ENCODE data around the gene TRIM7. TPM values are rescaled to one million over a fixed set of nuclear protein-coding genes. Genes with fewer than 3 reads are reported as not detected.

TRIM7 gene
- polyA plus RNA-seq, 1 donor from 2014 or later: 2.1 TPM

DNA sequence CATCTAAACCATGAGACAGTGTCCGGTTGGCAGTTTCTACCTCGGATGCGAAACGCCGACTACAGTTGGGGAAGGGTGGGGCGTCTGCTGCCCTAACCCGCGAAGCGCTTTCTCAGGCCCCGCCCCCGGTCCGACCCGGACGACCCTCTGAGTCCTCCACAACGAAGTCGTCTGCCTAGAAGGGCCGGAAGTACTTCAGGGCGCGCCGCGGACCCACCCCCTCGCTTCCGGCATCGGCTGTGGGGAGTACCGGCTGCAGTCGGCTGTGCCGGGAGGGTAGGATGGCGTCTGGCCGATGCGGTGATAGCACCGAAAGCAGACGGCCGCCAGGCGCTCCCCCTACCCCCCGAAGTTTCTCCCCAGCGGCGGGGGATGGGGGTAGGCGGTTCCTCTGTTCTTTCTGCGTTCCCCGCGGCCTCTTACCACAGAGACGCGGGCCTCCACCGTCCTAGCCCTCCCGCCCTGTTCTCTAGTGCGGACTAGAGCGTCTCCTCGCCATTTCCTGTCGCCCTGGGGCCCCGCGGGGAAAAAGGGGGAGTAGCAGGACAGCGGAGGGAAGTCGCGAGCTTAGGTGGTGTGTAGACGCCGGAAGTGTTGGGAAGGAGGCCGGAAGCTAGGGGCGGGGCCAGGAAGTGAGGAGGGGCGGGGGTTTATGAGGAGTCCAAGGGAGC lies 18.2 kb upstream of the TRIM7 start, which contains the start of gene TRIM41:
TRIM41 (plus strand) TSS at position 224 of the 671 bp plus-strand sequence. CDS start 719 bp downstream, outside the sequence.
- Histone ChIP-seq H3F3A (ENCODE audit: insufficient read depth, low read length, poor library complexity, severe bottlenecking) (no peaks in the 10 kb centered on the region), H4K20me1 (ENCODE audit: insufficient read depth) (no peaks in the 10 kb centered on the region), H3K9me3 (ENCODE audit: low read length) (no peaks in the 10 kb centered on the region), H3K79me2 (replicated peaks; ENCODE audit: insufficient read depth, low read length) (peaks cover 24% of the 10 kb centered on the region), H2AFZ (ENCODE audit: low read depth, low read length) (peak within 1 kb of the TSS; percentile 78), H3K27ac (ENCODE audit: low read length) (peak within 1 kb of the TSS; percentile 96), H3K4me3 (ENCODE audit: low read length) (peak within 1 kb of the TSS; percentile 93), H3K9me2 (ENCODE audit: insufficient read depth, low read length) (no peaks in the 10 kb centered on the region), H3K36me3 (ENCODE audit: insufficient read depth, low read length) (no peaks in the 10 kb centered on the region), H3K27me3 (ENCODE audit: insufficient read depth, low read depth, low read length) (no peaks in the 10 kb centered on the region), H3K9ac (ENCODE audit: low read length) (peak within 1 kb of the TSS; percentile 96), H3K4me2 (ENCODE audit: low read length) (peak within 1 kb of the TSS; percentile 94)
- TF ChIP-seq MXI1 (conservative IDR thresholded peaks at IDR 0.05; ENCODE audit: poor library complexity, severe bottlenecking) (peak; percentile 59), RAD21 (conservative IDR thresholded peaks at IDR 0.05) (peak; percentile 34), POLR2AphosphoS5 (IDR thresholded peaks at IDR 0.05) (peak; percentile 98), EZH2 (IDR thresholded peaks at IDR 0.05; ENCODE audit: borderline replicate concordance, insufficient read depth, low read length, poor library complexity, severe bottlenecking) (no peak), EP300 (conservative IDR thresholded peaks at IDR 0.05; ENCODE audit: poor library complexity, severe bottlenecking) (peak; percentile 72), TAF1 (IDR thresholded peaks at IDR 0.05; ENCODE audit: low read depth) (peak; percentile 80), SMC3 (conservative IDR thresholded peaks at IDR 0.05; ENCODE audit: poor library complexity) (no peak)
- TF ChIP-seq, protein P1, sequence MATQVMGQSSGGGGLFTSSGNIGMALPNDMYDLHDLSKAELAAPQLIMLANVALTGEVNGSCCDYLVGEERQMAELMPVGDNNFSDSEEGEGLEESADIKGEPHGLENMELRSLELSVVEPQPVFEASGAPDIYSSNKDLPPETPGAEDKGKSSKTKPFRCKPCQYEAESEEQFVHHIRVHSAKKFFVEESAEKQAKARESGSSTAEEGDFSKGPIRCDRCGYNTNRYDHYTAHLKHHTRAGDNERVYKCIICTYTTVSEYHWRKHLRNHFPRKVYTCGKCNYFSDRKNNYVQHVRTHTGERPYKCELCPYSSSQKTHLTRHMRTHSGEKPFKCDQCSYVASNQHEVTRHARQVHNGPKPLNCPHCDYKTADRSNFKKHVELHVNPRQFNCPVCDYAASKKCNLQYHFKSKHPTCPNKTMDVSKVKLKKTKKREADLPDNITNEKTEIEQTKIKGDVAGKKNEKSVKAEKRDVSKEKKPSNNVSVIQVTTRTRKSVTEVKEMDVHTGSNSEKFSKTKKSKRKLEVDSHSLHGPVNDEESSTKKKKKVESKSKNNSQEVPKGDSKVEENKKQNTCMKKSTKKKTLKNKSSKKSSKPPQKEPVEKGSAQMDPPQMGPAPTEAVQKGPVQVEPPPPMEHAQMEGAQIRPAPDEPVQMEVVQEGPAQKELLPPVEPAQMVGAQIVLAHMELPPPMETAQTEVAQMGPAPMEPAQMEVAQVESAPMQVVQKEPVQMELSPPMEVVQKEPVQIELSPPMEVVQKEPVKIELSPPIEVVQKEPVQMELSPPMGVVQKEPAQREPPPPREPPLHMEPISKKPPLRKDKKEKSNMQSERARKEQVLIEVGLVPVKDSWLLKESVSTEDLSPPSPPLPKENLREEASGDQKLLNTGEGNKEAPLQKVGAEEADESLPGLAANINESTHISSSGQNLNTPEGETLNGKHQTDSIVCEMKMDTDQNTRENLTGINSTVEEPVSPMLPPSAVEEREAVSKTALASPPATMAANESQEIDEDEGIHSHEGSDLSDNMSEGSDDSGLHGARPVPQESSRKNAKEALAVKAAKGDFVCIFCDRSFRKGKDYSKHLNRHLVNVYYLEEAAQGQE (IDR thresholded peaks at IDR 0.05; ENCODE audit: borderline replicate concordance): peak; percentile 76
- TF ChIP-seq, protein P2, sequence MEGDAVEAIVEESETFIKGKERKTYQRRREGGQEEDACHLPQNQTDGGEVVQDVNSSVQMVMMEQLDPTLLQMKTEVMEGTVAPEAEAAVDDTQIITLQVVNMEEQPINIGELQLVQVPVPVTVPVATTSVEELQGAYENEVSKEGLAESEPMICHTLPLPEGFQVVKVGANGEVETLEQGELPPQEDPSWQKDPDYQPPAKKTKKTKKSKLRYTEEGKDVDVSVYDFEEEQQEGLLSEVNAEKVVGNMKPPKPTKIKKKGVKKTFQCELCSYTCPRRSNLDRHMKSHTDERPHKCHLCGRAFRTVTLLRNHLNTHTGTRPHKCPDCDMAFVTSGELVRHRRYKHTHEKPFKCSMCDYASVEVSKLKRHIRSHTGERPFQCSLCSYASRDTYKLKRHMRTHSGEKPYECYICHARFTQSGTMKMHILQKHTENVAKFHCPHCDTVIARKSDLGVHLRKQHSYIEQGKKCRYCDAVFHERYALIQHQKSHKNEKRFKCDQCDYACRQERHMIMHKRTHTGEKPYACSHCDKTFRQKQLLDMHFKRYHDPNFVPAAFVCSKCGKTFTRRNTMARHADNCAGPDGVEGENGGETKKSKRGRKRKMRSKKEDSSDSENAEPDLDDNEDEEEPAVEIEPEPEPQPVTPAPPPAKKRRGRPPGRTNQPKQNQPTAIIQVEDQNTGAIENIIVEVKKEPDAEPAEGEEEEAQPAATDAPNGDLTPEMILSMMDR (IDR thresholded peaks at IDR 0.05; ENCODE audit: poor library complexity, severe bottlenecking): peak; percentile 14

DNA sequence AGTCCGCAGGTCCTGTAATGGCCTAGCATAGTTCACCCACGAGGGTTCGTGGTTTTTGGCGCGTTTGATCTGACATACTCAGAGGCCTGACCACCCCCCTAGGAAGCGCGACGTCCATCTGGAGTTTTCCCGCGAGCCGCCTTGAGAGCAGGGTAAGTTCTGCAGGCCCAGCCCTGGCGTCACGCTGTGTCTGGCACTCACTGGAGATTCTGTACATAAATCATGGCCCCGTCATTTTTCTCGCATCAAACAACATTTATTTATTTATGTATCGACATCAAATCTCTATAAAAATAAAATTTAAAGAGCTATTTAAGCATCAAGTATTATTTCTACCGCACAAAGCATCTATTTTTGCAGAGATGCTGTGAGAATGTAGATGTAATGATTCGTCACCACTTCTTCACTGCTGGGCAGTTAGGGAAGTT lies 17.6 kb upstream of the TRIM7 start:
- H3K27ac ChIP-seq (ENCODE audit: low read length): peak overlapping the region; percentile 96
- H3K9me3 ChIP-seq (ENCODE audit: low read length): no peaks in the 10 kb centered on the region
- no peaks in the 10 kb centered on the region for H3K9me2 ChIP-seq (ENCODE audit: insufficient read depth, low read length)
- peaks cover 24% of the 10 kb centered on the region for H3K79me2 ChIP-seq (replicated peaks; ENCODE audit: insufficient read depth, low read length)
- no peaks in the 10 kb centered on the region for H3F3A ChIP-seq (ENCODE audit: insufficient read depth, low read length, poor library complexity, severe bottlenecking)
- no peaks in the 10 kb centered on the region for H4K20me1 ChIP-seq (ENCODE audit: insufficient read depth)
- peak overlapping the region; percentile 93 for H3K4me3 ChIP-seq (ENCODE audit: low read length)
- H3K4me2 ChIP-seq (ENCODE audit: low read length): peak overlapping the region; percentile 74
- H3K27me3 ChIP-seq (ENCODE audit: insufficient read depth, low read depth, low read length): no peaks in the 10 kb centered on the region
- TF ChIP-seq RAD21 (conservative IDR thresholded peaks at IDR 0.05): no peak
- TF ChIP-seq, protein P2 (IDR thresholded peaks at IDR 0.05; ENCODE audit: poor library complexity, severe bottlenecking): no peak
- TF ChIP-seq, protein P1 (IDR thresholded peaks at IDR 0.05; ENCODE audit: borderline replicate concordance): peak; percentile 43
- peak overlapping the region; percentile 78 for H2AFZ ChIP-seq (ENCODE audit: low read depth, low read length)
- H3K9ac ChIP-seq (ENCODE audit: low read length): peak overlapping the region; percentile 96
- no peaks in the 10 kb centered on the region for H3K36me3 ChIP-seq (ENCODE audit: insufficient read depth, low read length)

Measured in neural cell (in vitro differentiated cells).